NCI-H446 (cell line): ENCODE data around the gene PCBP1.
"Not testable (repeated sequence)": the region's sequence is repeated elsewhere in the genome, so short reads cannot be mapped to it uniquely, and the experiment has no call there.

Experiments used
- DNase-seq, 2 experiments: peaks; one replicate each; lab custom pipeline; 2025; lab: John Stamatoyannopoulos, UW

Gene PCBP1

GRCh38 chr2:70086838-70087701 is at the start of gene PCBP1:
TSS of gene PCBP1 (plus strand) at chr2:70087477. CDS start at chr2:70087744, 267 bp downstream.
- DNase-seq: peak; percentile 91 to 95

GRCh38 chr2:70039366-70039765 is 47.9 kb upstream of the PCBP1 start:
- DNase-seq: no peak

- DNase-seq: no peak
These were observed 45.6 kb upstream of the PCBP1 start for GRCh38 chr2:70041663-70042062.

DNA sequence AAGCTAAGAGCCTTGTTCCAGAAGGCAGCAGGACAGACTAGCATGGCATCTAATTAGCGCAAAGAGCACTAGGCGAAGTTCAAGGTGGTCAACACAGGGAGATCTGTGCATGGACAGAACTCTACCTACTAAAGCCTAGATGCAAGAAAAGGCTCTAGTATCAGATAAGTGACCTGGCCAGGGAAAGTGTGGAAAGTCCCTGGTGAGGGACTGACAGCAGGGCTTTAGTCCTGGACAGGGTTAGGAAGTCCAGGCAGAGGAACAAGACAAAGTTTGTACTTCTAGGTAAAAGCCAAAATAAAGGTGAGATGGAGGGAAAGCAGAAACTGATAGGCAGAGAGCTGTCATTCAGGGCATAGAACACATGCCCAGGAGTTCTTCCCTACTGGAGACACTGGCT is 45.0 kb upstream of the PCBP1 start:
- DNase-seq: no peak

- DNase-seq: no peak
These were observed 43.9 kb upstream of the PCBP1 start for GRCh38 chr2:70043252-70043875.

DNA sequence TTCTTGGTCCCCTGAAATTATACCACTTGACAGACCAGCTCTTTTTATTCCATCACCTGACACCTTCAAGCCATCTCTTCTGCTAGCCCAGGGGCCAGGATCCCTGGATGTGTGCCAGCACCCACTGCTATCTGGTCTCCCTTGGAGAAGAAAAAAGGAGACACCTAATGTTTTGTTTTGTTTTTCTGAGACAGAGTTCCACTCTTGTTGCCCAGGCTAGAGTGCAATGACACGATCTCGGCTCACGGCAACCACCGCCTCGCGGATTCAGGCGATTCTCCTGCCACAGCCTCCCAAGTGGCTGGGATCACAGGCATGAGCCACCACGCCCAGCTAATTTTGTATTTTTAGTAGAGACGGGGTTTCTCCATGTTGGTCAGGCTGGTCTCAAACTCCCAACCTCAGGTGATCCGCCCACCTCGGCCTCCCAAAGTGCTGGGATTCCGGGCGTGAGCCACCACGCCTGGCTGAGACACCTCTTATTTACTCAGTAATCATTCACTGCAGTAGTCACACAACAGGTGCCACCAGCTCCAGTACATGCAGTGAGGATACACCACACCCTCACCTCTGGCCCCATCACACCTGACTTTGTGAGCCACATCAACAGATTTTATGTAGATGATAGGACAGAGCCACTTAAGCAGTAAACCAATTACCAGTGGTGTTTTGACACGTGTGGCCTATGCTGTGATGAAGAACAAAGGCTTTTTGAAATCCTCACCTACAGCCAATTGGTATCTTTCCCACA is 42.8 kb upstream of the PCBP1 start:
- no peak for DNase-seq

DNA sequence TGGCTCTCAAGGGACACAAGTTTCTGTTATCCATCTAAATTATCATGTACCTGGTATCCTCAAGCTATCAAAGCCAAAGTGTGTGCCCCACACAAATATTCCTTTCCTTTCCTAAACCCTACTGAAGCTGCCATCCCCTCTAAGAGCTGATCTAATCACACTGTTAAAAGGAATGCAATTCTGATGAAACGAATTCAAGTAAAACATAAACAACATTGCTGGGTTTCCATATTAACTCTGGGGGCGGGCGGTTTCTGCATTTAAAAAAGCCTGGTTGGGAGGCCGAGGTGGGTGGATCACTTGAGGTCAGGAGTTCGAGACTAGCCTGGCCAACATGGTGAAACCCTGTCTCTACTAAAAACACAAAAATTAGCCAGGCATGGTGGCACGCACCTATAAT is 41.9 kb upstream of the PCBP1 start:
- no peak for DNase-seq

DNA sequence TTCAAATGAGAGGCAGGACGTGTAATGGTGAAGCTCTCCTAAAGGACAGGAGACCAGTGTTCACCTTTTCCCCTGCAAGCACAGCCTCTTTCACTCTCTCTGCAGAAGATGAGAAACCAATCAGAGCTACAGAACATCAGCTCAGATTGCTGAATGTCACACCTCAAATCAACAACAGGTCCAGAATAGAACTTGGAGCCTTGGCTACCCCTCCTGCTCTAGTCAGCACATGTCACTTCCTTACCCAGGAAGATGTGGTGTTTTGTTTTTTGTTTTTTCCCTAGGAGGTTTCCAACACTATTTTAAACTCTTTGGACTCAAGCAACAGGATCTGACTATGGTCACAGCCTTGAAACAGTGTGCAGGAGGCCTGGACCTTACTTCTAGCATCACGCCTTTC is 41.3 kb upstream of the PCBP1 start:
- no peak for DNase-seq

GRCh38 chr2:70046534-70046933 is 40.7 kb upstream of the PCBP1 start:
- DNase-seq: no peak

GRCh38 chr2:70047451-70047850 is 39.8 kb upstream of the PCBP1 start:
- no peak for DNase-seq

GRCh38 chr2:70049255-70049654 is 38.0 kb upstream of the PCBP1 start:
- DNase-seq: no peak

DNA sequence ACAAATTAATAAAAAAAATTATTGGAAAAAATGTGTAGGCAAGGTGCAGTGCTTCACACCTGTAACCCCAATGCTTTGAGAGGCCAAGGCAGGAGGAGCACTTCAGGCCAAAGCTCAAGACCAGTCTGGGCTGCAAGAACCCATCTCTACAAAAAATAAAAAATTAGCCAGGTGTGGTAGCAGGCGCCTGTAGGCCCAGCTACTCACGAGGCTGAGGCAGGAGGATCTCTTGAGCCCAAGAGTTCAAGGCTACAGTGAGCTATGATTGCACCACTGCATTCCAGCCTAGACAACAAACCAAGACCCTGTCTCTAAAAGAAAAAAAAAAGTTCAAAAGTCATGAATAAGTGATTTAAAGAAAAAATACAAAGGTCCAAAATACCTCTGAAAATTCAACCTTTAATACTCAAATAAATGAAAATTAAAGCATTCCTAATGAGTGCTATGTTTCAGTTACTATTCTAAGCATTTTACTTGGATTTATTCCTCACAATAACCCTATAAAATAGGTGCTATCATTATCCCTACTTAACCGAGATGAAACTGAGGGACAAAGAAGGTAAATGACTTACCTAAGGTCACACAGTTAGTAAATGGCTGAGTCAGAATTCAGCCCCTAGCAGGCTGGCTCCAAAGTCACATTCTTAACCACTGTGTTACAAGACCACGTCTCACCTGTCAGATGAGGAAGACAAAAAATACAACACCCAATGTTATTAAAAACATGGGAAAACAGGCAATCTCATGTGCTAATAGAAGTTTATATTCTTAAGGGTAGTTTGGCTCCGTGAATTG is 36.4 kb upstream of the PCBP1 start:
- no peak for DNase-seq

- DNase-seq: not testable (repeated sequence)
These were observed 32.0 kb upstream of the PCBP1 start for GRCh38 chr2:70055259-70055658.

DNA sequence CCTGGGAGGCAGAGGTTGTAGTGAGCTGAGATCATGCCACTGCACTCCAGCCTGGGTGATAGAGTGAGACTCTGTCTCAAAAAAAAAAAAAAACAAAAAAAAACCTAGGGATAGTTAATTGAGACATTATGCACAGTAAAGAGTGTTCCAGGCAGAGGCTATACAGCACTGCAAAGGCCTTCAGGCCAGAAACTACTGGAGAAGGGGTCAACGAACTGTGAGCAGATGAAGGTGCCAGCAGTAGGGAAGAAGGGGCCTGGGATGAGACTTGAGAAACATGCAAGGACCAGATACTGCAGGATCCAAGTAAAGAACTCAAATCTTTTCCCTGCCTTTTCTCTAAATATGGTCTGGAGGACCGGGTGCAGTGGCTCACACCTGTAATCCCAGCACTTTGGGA is 26.0 kb upstream of the PCBP1 start:
- no peak for DNase-seq

DNA sequence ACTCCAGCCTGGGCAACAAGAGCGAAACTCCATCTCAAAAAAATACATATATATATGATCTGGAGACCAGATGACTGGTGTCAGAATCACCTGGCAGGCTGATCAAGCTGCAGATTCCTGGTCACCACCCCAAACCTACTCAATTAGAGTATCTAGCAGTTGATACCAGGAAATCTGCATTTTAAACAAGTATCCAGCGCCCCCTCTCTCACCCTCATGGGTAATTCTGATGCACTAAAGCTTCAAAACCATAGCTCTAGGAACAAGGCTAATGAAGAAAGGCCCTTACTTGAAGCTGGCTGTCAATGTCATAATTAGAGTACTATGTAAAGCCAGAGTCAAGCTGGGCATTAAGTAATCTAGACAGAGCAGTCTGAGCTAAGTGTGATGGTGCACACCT is 25.0 kb upstream of the PCBP1 start:
- no peak for DNase-seq

DNA sequence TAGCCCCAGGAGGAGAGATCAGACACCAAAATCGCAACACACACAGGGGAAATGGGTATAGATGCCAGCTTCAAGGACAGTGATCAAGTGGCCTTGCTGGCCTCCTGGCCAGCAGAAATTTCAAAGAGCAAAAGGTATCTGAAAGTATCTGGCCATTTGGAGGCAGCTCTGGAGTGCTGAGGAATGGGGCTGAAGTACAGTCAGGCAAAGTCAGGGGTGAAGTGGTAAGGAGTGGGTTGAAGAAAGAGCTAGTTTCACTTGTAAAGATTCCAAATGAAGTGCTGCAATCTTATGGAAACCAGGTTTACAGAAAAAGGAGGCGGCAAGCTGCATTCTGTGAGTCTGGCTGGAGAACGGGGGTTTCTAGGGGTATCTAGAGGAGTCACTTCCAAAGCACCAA is 19.2 kb upstream of the PCBP1 start:
- no peak for DNase-seq

- DNase-seq: no peak
These were observed 18.2 kb upstream of the PCBP1 start for GRCh38 chr2:70069049-70069448.

GRCh38 chr2:70070542-70071268 is 16.6 kb upstream of the PCBP1 start:
- peak; percentile 54 to 78 for DNase-seq

- no peak for DNase-seq
These were observed 13.8 kb upstream of the PCBP1 start for GRCh38 chr2:70073493-70073892.

GRCh38 chr2:70078384-70078783 is 8.9 kb upstream of the PCBP1 start:
- DNase-seq: no peak

- DNase-seq: no peak
These were observed 6.6 kb upstream of the PCBP1 start for GRCh38 chr2:70080610-70081200.
